Measurements from ENCODE around the gene NUB1.

NUB1 gene

DNA sequence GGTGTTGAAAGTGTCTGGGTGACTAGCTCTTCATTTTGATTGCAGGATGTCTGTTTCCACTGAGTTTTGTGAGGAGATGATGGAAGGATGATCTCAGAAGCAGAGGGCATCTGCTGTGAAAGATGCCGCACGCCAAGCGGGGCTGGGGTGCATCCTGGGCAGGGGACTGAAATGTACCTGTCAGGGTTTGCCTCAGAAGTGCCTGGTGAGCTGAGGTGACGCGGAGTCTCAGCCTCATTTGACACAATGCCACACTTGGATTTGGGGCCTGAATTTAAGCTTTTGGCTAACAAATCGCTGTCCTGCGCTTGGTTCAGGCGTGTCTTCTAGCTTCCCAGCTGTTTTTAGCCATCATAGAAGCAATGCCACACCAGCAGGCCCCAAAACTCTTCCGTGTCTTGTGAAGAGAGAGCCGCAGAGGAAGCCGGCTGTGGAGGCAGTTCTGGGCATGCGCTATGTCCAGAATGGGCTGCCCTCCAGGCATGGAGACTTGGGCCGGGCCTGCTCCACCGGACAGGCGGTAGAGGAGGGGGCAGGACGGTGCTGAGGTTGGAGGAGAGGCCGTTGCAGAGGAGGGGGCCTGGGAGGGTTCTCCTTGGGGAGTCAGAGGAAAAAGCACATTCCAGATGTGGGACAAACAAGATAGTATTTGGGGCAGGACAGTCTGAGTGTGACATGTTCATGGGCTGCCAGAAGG lies 37.0 kb downstream of the NUB1 start:
- no peak for DNase-seq

DNA sequence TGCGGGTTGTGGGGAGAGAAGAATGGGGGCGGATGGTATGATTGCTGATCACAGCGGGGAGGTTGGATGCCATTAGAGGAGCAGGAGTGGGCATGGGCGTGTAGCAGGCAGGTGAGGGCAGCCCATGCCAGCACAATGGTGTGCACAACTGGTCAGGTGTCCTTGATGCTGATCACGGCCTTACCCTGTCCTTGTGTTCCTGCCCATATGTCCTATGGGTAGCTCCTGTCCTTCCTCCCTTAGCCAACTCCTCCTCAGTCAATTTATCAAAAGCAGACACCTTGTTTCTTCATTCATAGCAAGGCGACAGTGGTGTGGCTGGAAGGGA lies 37.5 kb downstream of the NUB1 start:
- no peak for DNase-seq

DNA sequence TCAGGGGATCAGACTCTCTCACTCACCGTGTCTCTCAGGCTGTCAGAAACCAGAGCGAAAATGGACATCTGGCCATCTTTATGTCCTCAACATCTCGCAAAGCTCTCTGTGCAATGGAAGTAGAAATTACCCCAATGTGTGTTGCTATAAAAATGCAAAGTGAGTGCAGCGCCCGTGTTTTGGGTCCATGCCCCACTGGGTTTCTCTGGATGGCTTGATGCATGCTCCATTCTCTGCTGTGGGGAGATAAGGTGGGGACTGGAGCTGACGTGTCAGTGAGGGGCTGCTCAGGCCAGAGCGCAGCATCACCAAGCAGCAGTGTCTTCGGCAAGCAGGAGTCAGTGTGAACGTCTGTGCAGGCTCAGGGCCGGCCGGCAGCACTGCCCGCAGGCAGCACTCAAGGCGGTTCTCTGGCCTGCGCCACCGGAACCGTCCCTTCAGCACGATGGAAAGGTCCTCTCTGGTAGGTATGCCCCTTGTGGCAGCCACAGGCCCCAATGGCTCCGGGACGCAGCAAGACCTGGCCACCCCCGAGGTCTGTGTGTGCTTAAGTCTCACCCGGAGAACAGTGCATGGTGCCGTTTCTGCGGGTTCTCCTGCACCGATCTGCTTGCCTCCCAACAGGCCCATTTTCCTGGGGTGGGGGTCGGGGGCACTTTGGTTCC lies 38.1 kb downstream of the NUB1 start:
- DNase-seq, result no peak

DNA sequence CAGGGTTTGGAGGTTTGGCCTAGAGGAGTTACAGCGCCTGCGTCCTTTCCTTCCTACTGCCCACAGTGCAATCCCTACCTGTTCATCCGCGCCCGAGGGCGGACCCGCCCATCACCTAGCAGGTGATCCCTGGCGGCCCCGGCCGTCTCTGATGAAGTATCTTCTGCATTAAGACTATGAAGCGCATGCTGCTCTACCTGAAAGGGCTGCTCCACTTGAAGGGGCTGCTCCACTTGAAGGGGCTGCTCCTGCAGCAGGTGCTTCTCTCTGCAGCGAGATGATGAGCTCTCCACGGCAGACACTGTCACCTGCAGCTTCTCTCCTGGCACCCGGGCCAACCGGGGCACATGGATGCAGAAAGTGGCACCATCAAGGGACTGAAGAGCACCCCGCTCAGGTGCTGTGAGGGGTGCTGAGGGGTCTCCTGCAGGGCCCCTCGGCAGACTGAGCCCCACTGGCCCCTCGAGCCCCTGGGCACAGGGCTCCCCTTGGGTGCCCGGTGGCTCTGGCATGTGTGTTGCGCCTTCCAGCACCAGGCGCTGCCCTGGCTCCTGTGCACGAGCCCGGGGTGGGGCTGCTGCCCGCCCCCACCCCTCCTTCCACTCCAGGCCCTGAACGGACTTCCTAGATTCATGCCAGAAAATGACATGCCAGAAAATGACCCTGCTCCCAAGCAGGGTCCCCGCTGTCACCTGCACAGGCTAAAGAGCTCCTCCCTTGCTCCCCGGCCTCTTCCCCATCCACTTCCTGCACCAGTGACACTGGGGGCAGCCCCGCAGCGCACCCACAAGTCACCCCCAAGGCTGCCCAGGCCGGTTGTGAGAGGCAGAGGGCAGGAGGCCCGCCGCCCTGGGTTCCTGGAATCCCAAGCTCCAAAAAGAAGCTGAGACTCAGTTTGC lies 38.8 kb downstream of the NUB1 start:
- no peak for DNase-seq

DNA sequence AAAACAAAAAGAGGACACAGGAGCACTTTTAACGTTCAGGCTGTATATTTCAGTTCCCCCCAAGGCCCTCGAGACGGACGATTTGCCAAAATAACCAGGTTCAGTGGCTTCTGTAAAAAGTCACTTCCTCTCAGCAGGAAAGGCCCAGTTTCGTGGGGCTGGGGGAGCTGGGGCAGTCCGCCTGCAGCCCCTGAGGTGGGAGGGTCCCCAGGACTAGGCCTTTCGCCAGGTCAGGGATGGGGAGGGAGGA lies 39.4 kb downstream of the NUB1 start:
- no peak for DNase-seq

DNA sequence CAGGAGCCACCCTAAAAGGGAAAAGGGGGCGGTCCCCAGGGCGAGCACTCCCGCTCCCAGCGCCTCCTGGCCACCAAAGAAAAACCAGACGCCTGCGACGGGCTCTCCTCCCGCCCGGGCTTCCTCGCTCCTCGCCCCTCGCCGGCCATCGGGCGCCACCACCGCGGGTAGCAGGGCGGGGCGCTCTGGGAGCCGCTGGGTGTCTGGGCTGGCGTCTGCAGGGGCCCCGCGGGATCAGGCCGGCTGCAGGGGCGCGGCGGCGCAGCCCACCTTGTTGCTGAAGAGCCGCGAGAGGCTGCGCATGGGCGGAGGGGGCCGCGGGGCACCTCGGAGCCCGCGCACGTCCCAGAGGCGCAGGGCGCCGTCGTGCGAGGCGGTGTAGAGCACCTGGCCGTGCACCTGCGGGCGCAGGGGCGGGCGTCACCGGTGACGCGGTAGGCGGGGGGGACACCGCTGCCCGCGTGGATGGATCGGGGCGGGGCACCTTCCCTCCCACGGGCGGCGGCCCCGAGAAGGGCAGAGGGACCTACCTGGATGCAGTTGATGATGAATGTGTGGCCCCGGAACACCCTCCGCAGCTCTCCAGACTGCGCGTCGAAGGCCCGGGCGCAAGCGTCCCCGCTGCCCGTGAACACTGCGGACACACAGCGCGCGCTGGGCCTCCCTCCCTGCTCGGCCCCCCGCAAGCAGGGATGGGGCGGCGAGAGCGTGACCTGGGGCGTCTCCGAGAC lies 39.9 kb downstream of the NUB1 start:
- DNase-seq, result no peak

DNA sequence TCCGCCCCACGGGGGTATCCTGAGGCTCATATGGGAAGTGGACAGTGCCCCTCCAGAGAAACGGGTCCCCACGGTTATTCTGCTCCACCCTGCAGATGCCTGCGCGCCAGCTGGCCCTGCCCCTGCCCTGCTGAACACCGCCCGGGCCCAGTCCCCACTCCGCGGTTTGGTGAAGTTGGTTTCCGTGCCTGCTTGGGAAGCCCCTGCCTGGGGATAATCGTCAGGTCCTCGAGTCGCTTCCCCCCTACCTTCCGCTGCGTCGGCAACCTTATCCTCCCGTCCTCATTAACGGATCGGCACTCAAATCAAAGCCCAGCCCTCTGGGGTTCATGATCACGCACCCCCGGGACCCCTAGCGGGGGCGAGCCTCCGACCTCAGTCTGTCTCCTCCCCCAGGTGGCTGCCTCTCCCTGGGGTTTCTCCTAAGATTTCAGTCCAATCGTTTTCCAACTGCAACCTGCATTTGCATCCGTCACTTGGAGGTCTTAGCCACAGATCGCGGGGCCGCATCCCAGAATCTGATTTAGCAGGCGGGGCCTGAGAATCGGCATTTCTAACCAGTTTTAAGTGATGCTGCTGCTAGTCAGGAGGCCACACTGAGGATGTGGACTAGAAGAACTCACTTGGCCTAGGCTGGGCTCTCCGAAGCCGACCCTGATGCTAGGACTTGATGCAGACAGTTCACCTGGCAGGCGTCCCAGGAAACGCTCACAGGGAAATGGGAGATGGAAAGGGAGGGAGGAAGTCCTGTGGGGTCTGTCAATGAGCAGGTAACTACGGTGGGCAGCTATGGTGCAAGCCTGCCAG lies 40.7 kb downstream of the NUB1 start:
- DNase-seq, result no peak

DNA sequence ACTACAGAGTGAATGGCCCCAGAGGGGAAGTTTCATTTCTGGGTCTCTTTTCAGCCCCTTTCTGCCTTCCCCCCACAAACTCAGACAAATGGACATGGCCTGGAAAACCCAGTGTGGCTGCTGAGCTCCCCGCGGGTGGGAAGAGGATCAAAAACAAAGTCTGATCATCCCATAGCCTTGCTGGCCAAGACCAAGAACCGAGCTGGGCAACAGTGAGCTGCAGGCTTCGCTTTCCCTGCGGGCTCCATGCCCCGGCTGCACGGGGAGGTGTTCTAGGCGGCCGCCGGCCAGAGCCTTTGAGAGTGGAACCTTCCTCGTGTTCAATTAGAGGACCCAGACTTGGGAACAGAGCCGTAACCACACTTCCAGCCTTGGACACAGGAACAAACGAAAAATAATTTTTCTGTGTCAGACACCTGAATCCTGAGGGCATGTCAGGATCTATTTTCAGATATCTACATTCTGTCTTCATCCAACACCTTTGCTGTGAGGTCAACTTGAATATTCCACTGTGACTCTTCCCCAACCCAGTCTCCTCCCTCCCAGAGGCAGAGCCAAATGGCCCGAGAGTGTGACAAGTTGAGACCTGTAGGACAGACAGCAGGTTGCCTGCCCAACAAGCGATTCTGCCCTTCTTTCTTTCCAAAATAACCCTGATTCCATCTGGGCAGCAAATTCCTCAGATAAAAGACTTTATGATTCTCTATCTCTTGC lies 42.2 kb downstream of the NUB1 start:
- no peak for DNase-seq

DNA sequence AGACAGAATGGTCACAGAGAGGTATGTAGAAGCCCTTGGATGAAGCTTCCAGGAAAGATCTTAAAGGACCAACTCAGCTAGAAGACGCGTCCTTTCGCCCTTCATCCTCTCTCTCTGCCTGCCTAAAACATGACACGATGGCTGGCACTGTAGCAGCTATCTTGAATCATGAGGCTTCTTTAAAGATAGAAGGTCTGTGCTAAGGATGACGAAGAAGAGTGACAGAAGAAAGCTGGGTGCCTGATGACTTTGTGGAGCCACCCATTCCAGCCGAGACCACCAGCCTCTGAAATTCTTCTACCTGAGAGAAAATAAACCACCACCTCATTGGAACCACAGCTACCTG lies 42.7 kb downstream of the NUB1 start:
- no peak for DNase-seq

DNA sequence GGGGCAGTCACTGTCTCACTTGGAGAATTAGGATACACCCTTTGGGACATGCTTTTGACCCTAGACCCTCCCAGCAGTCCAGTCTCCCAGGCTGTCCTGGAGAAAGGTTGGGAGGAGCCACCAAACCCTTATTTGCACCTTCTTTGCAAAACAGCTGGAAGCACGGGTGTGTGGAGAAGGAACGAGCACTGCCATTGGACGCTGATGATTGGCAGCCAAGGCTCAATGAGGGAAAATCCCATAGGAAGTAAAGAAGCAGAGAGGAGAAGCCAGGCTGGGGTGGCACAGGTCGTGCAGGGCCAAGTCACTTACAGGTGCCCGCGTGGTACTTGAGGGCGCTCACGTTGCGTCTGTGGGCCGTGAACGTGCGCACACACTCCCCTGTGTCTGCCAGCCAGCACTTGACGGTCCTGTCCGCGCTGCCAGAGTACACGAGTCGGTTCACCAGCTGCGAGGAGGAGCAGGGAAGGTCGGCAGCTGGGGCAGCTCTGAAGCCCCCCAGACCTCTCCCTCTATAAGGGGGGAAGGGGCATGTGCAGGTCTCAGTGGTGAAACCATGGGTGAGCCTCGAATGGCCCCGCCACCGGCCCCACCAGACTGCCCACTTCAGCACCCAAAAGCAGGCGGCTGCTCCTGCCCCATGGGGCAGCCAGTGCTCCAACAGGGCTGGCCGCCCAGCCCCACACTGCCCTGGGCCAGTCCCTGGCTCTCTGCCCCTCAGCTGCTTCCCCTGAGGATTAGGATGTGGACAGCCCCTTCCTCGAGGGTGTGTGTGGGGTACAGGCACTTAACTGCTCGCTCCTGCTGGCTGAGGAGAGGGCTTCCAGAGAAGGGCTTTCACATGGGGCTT lies 43.4 kb downstream of the NUB1 start:
- DNase-seq, result no peak

DNA sequence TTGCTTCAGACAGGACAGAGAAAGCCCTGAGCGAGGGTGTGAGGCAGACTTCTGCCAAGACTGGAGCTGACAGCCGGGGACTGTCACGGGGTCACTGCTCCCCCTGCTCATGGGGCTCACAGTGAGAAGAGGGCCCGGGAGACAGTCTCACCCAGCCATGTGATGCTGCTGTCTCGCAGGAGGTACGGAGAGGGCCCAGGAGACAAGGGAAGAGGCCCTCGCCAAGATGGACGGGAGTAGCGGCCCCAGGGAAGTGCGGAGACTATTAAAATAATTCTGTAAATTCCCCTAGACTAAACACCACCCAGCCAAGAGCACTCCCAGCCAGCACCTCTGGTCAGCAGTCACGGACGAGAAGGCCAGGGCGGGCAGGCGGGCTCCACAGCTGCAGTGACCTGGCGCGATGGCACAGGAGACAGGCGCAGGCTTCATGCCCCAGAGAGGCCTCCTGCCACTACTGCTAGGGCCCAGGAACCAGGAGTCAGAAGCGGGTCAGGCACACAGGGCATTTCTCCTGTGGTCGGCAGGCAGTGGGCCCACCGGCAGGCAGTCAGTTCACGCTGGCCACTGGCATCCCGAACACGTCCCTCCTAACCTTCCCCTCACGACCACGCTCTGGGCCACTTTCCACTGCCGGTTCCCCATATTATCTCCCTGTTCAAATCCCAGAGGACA lies 44.2 kb downstream of the NUB1 start:
- DNase-seq, result no peak

DNA sequence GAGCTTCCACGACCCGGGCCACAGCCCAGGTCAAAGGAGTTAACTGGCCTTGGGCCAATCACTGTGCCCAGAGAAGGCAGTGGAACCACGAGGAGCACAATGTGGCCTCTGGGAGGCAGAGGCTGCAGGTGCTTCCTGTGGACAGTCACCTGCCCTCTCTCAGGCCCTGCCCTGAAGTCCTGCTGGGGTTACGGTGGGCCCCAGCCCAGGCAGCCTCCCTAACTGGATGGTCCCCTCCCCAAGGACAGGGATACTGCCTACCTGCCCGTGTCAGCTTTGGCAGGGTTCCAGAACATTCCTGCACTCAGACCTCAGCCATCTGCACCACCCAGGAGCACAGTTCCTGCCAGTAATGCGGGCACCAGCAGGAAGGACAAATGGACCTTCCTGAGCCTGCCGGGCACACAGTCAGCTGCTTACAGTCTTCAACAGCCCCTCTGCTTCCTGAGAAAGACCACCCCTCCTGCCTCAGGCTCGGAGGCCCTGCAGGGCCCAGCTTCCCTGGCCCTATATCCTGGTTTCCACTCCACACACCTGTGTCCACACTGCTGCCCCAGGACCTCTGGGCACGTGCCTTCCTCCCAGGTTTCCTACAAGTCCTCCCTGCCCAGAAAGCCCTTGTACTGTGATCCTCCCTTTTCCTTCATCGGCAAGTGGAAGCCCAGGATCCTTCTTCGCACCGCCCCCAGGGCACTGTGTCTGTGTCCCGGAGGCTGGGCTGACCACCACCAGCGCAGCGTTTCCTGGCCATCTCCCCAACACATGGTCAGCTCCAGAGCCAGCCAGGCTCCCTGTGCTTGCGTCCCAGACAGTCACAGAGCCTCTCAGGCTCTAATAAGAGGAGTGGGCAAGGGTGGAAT lies 44.9 kb downstream of the NUB1 start:
- DNase-seq, result no peak

DNA sequence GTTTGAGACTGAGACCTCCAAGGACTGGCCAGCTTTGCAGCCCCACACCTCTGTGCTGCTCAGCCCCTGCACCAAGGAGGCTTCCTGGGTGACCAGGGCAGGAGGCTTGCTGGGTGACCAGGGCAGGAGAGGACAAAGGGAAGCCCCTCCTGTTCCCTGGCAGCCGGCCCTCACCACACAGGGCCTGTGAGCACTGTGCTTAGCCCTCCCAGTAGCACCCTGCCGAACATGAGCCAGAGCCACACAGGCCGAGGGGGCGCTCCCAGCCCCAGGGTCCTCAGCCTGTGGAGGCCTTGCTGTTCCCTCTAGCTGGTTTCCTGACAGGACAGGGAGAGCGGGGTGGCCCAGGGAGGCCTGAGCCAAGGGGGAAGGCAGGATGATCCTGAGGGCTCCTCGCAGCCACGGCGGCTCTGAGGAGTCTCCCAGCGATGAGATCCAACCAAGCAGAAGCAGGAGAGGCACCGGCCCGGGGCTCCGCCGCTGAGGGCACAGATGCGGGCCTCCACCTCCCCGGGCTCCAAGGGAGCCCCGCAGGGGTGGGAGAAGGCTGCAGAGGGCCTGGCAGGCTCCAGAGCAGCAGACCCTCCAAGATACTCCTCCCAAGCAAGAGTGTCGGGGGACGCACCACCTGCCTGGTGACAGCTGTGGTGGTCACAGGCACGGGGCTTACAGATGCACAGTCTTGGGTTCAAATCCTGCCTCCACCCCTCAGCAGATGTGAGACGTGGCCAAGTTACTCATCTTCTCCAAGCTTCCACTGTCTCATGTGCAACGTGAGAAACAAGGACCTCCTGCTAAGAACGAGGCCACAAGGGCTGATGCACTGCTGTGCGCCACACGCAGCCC lies 45.8 kb downstream of the NUB1 start:
- DNase-seq, result no peak

DNA sequence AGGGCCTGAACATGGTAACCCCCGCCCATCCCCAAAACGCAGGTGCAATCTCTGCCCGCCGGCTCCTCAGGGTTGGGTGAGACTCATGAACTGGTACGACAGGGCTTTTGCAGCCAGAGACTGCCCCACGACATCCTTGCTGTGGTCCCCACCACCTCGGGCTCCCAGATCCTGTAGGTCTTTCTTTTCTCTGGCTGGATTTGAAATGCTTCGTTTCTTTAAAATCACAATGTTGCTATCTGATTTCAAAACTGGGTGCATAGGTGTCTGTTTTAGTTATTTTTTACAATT lies 46.3 kb downstream of the NUB1 start:
- DNase-seq, result no peak

DNA sequence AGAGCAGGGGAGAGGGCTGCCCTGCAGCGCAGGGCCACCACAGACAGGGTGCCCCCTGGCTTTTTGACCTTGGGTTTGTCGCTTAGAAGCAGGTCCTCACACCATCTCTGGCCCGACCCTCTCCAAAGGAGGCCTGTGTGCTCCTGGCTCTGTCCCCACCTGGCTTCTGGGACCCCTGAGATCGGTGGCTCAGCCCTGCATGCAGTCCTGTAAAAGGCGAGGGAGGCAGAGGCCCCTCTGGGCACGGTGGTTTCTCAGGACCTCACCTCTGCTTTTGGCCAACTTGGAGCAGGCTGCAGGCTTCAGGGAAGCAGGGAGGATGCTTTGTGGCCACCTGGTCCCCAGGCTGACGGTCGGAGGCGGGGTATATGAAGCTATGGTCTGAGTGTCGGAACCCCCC lies 46.8 kb downstream of the NUB1 start:
- DNase-seq, result no peak

DNA sequence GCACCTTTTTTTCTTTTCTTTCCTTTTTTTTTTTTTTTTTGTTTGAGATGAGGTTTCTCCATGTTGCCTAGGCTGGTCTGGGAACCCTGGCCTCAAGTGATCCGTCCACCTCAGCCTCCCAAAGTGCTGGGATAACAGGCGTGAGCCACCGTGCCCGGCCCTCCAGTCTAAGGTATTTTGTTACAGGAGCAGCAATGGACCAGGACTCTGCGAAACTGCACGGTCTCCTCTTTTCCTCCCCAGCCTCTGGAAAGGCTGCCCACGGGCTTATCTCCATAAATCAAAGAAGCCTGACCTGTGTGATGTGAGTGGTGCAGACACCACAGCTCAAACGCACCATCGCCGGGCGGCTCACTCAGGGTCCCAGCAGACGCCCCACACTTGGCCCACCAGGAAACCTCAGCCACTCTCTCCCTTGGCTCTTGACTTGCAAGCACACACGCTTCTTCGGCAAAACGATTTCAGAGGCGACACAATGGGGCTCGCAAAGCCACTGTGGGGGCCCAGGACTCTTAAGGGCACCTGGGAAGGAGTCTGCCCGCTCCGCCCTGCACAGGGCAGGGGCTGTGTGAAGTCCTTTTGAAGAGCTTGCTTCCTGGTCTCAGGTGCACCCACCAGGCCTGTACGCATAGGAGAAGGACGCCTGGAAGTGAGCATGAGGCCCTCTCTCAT lies 47.6 kb downstream of the NUB1 start:
- DNase-seq, result no peak

DNA sequence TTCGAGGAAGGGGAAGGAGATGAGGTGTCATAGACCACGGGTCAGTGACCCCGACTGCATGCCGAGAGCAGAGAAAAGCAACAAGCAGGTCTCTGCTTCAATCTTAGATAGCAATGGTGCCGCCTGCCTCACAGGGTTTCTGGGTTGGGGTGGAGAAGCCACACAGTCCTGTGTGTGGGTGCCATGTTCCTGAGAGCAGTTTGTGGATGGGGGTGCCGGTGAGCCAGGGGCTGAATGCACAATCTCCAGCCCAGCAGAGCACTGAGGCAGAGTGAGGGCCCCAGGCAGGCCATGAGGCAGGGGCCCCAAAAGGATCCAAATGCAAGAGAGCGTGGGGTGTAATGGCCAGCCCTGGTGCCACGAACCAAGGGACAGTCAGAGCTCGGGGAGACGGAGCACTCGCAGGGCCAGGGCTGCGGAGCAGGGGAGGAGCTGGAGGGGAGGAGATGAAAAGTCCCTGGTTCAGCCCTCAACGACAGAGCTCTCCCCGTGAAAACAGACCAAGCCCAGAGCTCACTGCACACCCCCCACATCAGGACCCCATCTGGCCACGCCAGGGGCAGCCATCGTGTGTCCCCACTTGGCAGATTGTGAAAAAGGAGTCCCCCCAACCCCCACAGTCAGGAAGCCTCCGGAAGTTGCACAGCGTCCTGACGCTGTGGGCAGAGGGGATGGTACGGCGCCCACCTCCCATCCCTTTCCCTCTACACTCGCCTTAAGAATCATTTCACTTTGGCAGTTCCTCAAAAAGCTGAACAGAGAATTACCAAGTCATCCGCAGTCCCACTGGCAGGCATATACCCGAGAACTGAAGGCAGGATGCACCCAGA lies 48.4 kb downstream of the NUB1 start:
- DNase-seq, result no peak

Measured in activated CD4-positive, alpha-beta T cell treated with anti-CD3 and anti-CD28 coated beads, Interleukin-10, Interleukin-2, amounts not matched to agents 100 ng/mL and 50 ng/mL, durations not matched to agents 16 hours and 8 hours (primary cell).